H1 (cell line): Measurements from ENCODE around the gene CAMP. TPM values are rescaled to one million over a fixed set of nuclear protein-coding genes. Genes with fewer than 3 reads are reported as not detected.
"Not testable (repeated sequence)": the region's sequence is repeated elsewhere in the genome, so short reads cannot be mapped to it uniquely, and the experiment has no call there.

Experiments used
- CTCF ChIA-PET: fragments of 300-600 bp; sonication (Branson Sonifier 250); formaldehyde crosslinking; loops from one replicate; lab custom pipeline; 2021; ENCODE audit not compliant: partially characterized antibody; lab: Charles Lee
- POLR2A ChIA-PET: fragments of 300-600 bp; sonication (Branson Sonifier 250); formaldehyde crosslinking; loops from one replicate; lab custom pipeline; 2021; ENCODE audit warnings: inconsistent platforms; ENCODE audit not compliant: partially characterized antibody; lab: Charles Lee
- DNase-seq, 2 experiments: peaks; one replicate each; pipeline versions ENCODE4 v3.0.0 to v3.0.0-alpha.2; 2010 to 2022; ENCODE audit warnings: low spot score in 2 of 2, low read depth in 1 of 2, mixed read lengths in 1 of 2
- FAIRE-seq: peaks from 2 replicates; lab custom pipeline; 2011; peaks lifted over from hg19 to GRCh38; lab: Jason Lieb, UNC
- H2AFZ ChIP-seq: 2 replicates; pipeline ENCODE4 v1.8.1; 2012; ENCODE audit warnings: low read length, inconsistent platforms
- H2AK5ac ChIP-seq: 2 replicates; pipeline ENCODE4 v1.6.1; 2013; ENCODE audit warnings: low read depth, low read length
- H2BK120ac ChIP-seq: replicated peaks from 2 replicates; pipeline ENCODE3; 2013; ENCODE audit warnings: low read depth, low read length, inconsistent platforms
- H2BK12ac ChIP-seq: 2 replicates; pipeline ENCODE4 v1.6.1; 2013; ENCODE audit warnings: low read depth, low read length
- H2BK15ac ChIP-seq: 2 replicates; pipeline ENCODE4 v1.6.1; 2013; ENCODE audit warnings: low read length
- H2BK20ac ChIP-seq: 2 replicates; pipeline ENCODE4 v1.6.1; 2013; ENCODE audit warnings: low read length
- H2BK5ac ChIP-seq: 2 replicates; pipeline ENCODE4 v1.6.1; 2013; ENCODE audit warnings: low read depth, low read length
- H3K14ac ChIP-seq: 2 replicates; pipeline ENCODE4 v1.6.1; 2013; ENCODE audit warnings: inconsistent platforms; ENCODE audit not compliant: insufficient read length
- H3K18ac ChIP-seq: 2 replicates; pipeline ENCODE4 v1.6.1; 2013; ENCODE audit warnings: low read length; ENCODE audit errors: extremely low read depth
- H3K23ac ChIP-seq: 2 replicates; pipeline ENCODE4 v1.6.1; 2013; ENCODE audit warnings: inconsistent platforms; ENCODE audit not compliant: insufficient read length
- H3K23me2 ChIP-seq: 2 replicates; pipeline ENCODE4 v1.6.1; 2013; ENCODE audit warnings: low read depth, low read length
- H3K27ac ChIP-seq: 2 replicates; pipeline ENCODE4 v1.6.1; 2011; ENCODE audit warnings: low read depth, low read length, inconsistent platforms
- H3K27me3 ChIP-seq, 4 experiments: replicated peaks in 1 of 4; 1 replicate in 1 of 4; 2 replicates in 3 of 4; pipeline versions ENCODE4 v1.6.1 to v1.8.1; 2011 to 2013; ENCODE audit warnings: low read length in 3 of 4, mild to moderate bottlenecking in 3 of 4, inconsistent platforms in 2 of 4, mixed read lengths in 2 of 4, moderate library complexity in 1 of 4; ENCODE audit not compliant: control insufficient read depth in 3 of 4, insufficient read depth in 3 of 4; ENCODE audit errors: extremely low read depth in 1 of 4
- H3K36me3 ChIP-seq, 4 experiments: 2 replicates each; pipeline versions ENCODE4 v1.6.1 to v1.8.1; 2011 to 2013; ENCODE audit warnings: mild to moderate bottlenecking in 4 of 4, low read length in 3 of 4, moderate library complexity in 2 of 4, control low read depth in 1 of 4, inconsistent platforms in 1 of 4; ENCODE audit not compliant: insufficient read depth in 4 of 4, control insufficient read depth in 2 of 4
- H3K4ac ChIP-seq: replicated peaks from 2 replicates; pipeline ENCODE3; 2013; ENCODE audit warnings: low read length, low read depth, mixed read lengths, inconsistent platforms; ENCODE audit not compliant: insufficient read length
- H3K4me1 ChIP-seq, 4 experiments: replicated peaks in 1 of 4; 1 replicate in 1 of 4; 2 replicates in 3 of 4; pipeline versions ENCODE4 v1.6.1 to v1.8.1; 2011 to 2013; ENCODE audit warnings: low read length in 3 of 4, inconsistent platforms in 2 of 4, mixed read lengths in 1 of 4; ENCODE audit not compliant: insufficient read depth in 4 of 4, control insufficient read depth in 3 of 4
- H3K4me2 ChIP-seq, 2 experiments: 2 replicates each; pipeline versions ENCODE4 v1.6.1 to v1.8.1; 2011 to 2013; ENCODE audit warnings: low read depth in 2 of 2, low read length in 2 of 2, control low read depth in 1 of 2, inconsistent platforms in 1 of 2, mild to moderate bottlenecking in 1 of 2; ENCODE audit not compliant: insufficient read depth in 1 of 2
- H3K4me3 ChIP-seq, 4 experiments: fragments of 200-600, 300-600 bp in 1 of 4; sonication (generic), shearing (Covaris generic), sonication (Bioruptor Twin) in 1 of 4; 2 replicates each; pipeline versions ENCODE4 v1.5.1 to v1.8.1; 2011 to 2016; ENCODE audit warnings: low read length in 4 of 4, low read depth in 3 of 4, control low read depth in 2 of 4, inconsistent platforms in 2 of 4, mild to moderate bottlenecking in 2 of 4, mixed read lengths in 1 of 4, moderate library complexity in 1 of 4; ENCODE audit not compliant: insufficient read depth in 2 of 4; ENCODE audit errors: extremely low read depth in 1 of 4
- H3K56ac ChIP-seq: replicated peaks from 2 replicates; pipeline ENCODE3; 2013; ENCODE audit warnings: low read depth, mild to moderate bottlenecking, mixed read lengths, low read length, inconsistent platforms; ENCODE audit not compliant: insufficient read length
- H3K79me1 ChIP-seq: 2 replicates; pipeline ENCODE4 v1.6.1; 2013; ENCODE audit warnings: low read depth, low read length, control low read depth
- H3K79me2 ChIP-seq, 2 experiments: 2 replicates each; pipeline versions ENCODE4 v1.6.1 to v1.8.1; 2012 to 2013; ENCODE audit warnings: low read length in 2 of 2, mild to moderate bottlenecking in 2 of 2, inconsistent platforms in 1 of 2; ENCODE audit not compliant: insufficient read depth in 2 of 2, control insufficient read depth in 1 of 2
- H3K9ac ChIP-seq, 4 experiments: replicated peaks in 1 of 4; 1 replicate in 1 of 4; 2 replicates in 3 of 4; pipeline versions ENCODE4 v1.6.1 to v1.8.1; 2011 to 2013; ENCODE audit warnings: low read depth in 3 of 4, low read length in 3 of 4, control low read depth in 2 of 4, mild to moderate bottlenecking in 2 of 4, moderate library complexity in 2 of 4, inconsistent platforms in 1 of 4; ENCODE audit errors: extremely low read depth in 1 of 4
- H3K9me3 ChIP-seq, 2 experiments: 2 replicates each; pipeline versions ENCODE4 v1.6.1 to v1.8.1; 2012 to 2013; ENCODE audit warnings: mild to moderate bottlenecking in 2 of 2, moderate library complexity in 2 of 2, control low read depth in 1 of 2, inconsistent platforms in 1 of 2, low read depth in 1 of 2, low read length in 1 of 2, mixed read lengths in 1 of 2; ENCODE audit not compliant: insufficient read depth in 2 of 2
- H4K20me1 ChIP-seq, 2 experiments: replicated peaks in 1 of 2; 2 replicates each; pipeline versions ENCODE3 to v1.8.1; 2011 to 2013; ENCODE audit warnings: inconsistent platforms in 2 of 2, low read length in 2 of 2, mild to moderate bottlenecking in 1 of 2; ENCODE audit not compliant: insufficient read depth in 2 of 2, control insufficient read depth in 1 of 2
- H4K5ac ChIP-seq: 2 replicates; pipeline ENCODE4 v1.6.1; 2013; ENCODE audit warnings: low read length, low read depth, mixed read lengths, inconsistent platforms; ENCODE audit not compliant: insufficient read length
- H4K8ac ChIP-seq: 2 replicates; pipeline ENCODE4 v1.8.0; 2013; ENCODE audit warnings: mild to moderate bottlenecking, moderate library complexity, low read length, inconsistent platforms; ENCODE audit not compliant: insufficient read depth; ENCODE audit errors: extremely low read depth
- H4K91ac ChIP-seq: replicated peaks from 2 replicates; pipeline ENCODE3; 2013; ENCODE audit warnings: low read length, mixed read lengths, inconsistent platforms; ENCODE audit not compliant: insufficient read length
- WGBS, 2 experiments: shearing (Covaris generic) in 1 of 2; methylation state at CpG; one replicate each; pipeline versions ENCODE4 v1.1.6 to v1.1.7; 2013 to 2015; ENCODE audit warnings: low lambda C conversion rate in 2 of 2, mixed read lengths in 2 of 2, inconsistent platforms in 1 of 2, low coverage in 1 of 2, missing lambda C conversion rate in 1 of 2; ENCODE audit not compliant: insufficient replicate concordance in 2 of 2, insufficient coverage in 1 of 2, insufficient read length in 1 of 2; ENCODE audit errors: extremely low coverage in 1 of 2, missing lambda C conversion rate in 1 of 2; 5-methylcytosine and 5-hydroxymethylcytosine counted together
- polyA plus RNA-seq, 7 experiments: library from polyadenylated mRNA; depleted of rRNA in 3 of 7; stranded (reverse) in 5 of 7; unstranded in 2 of 7; fragments of >200 nt in 5 of 7; fragments of 200-250 nt in 2 of 7; gene quantifications; 1 replicate in 5 of 7; 2 replicates in 1 of 7; 4 replicates in 1 of 7; pipeline versions ENCODE4 v1.2.1 to v1.2.3, GENCODE V29; 2011 to 2013; ENCODE audit warnings: missing spikeins in 2 of 7, mixed read lengths in 2 of 7
- total RNA-seq: library from RNA; stranded (reverse); fragmentation: NEBNext Ultra II Directional; extraction: Animal tissue kit (Norgen Biotek cat#: 25700); gene quantifications from 2 replicates; pipeline ENCODE4 v1.2.1, GENCODE V29; 2021

Gene CAMP
- total and polyA plus RNA-seq, 2 of the 8 experiments (the other 6 are each of a cell fraction or from before 2014, with no cell fraction given): not detected

GRCh38 chr3:48210534-48210933 is 12.8 kb upstream of the CAMP start:
- H3K23me2 ChIP-seq, H3K4me3 ChIP-seq, H3K23ac ChIP-seq, H3K14ac ChIP-seq, H3K4me1 ChIP-seq, H3K9me3 ChIP-seq, H3K9ac ChIP-seq, POLR2A ChIA-PET, H3K79me2 ChIP-seq, H2BK5ac ChIP-seq, FAIRE-seq, H4K20me1 ChIP-seq, H4K8ac ChIP-seq, H3K79me1 ChIP-seq, H4K5ac ChIP-seq, H2BK120ac ChIP-seq, H3K18ac ChIP-seq, H2BK12ac ChIP-seq, H3K36me3 ChIP-seq, H2BK20ac ChIP-seq, H4K91ac ChIP-seq, H3K27ac ChIP-seq, H3K4ac ChIP-seq, H2BK15ac ChIP-seq, H2AFZ ChIP-seq, H3K27me3 ChIP-seq, H3K56ac ChIP-seq, DNase-seq, H3K4me2 ChIP-seq, H2AK5ac ChIP-seq: not testable (repeated sequence)
- CTCF ChIA-PET: interaction anchor here (1.0 kb wide), 1 partner anchor 225 kb away, joined by 3 read pairs; no protein-coding TSS in a partner anchor
- WGBS, 2 experiments: 100% methylated on average over 17 of the region's 48 CpGs; no CpG with 5 or more reads in 1 of the 2 experiments

GRCh38 chr3:48211776-48212175 is 11.5 kb upstream of the CAMP start:
- H4K8ac ChIP-seq, H2BK5ac ChIP-seq, DNase-seq, H3K4me3 ChIP-seq, H4K5ac ChIP-seq, H2BK15ac ChIP-seq, H3K36me3 ChIP-seq, H4K20me1 ChIP-seq, H3K4me2 ChIP-seq, POLR2A ChIA-PET, H3K4me1 ChIP-seq, H3K27me3 ChIP-seq, H3K4ac ChIP-seq, H2BK12ac ChIP-seq, H3K14ac ChIP-seq, H3K9me3 ChIP-seq, FAIRE-seq, CTCF ChIA-PET, H3K9ac ChIP-seq, H3K18ac ChIP-seq, H2AK5ac ChIP-seq, H3K23ac ChIP-seq, H3K27ac ChIP-seq, H3K56ac ChIP-seq, H2AFZ ChIP-seq, H3K79me1 ChIP-seq, H4K91ac ChIP-seq, H3K23me2 ChIP-seq, H3K79me2 ChIP-seq, H2BK20ac ChIP-seq, H2BK120ac ChIP-seq: not testable (repeated sequence)
- no CpG with 5 or more reads among the region's 36 CpGs for WGBS, 2 experiments
